AG09319 (cell line): Measurements from ENCODE around the gene GRM3.

Source experiments
- DNase-seq: peaks from one replicate; pipeline ENCODE4 v3.0.0-alpha.2; 2010; ENCODE audit warnings: low read depth; ENCODE audit errors: extremely low read depth
- TF ChIP-seq, protein P1 (sequence below): IDR thresholded peaks from 2 replicates; pipeline ENCODE4 v1.5.1; 2011; ENCODE audit warnings: low read depth, mild to moderate bottlenecking, inconsistent platforms, low read length, moderate library complexity

Gene GRM3

DNA sequence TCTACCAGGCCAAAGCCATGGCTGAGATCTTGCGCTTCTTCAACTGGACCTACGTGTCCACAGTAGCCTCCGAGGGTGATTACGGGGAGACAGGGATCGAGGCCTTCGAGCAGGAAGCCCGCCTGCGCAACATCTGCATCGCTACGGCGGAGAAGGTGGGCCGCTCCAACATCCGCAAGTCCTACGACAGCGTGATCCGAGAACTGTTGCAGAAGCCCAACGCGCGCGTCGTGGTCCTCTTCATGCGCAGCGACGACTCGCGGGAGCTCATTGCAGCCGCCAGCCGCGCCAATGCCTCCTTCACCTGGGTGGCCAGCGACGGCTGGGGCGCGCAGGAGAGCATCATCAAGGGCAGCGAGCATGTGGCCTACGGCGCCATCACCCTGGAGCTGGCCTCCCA, 142.7 kb downstream of the GRM3 start:
- no peak for DNase-seq
- TF ChIP-seq, protein P1, sequence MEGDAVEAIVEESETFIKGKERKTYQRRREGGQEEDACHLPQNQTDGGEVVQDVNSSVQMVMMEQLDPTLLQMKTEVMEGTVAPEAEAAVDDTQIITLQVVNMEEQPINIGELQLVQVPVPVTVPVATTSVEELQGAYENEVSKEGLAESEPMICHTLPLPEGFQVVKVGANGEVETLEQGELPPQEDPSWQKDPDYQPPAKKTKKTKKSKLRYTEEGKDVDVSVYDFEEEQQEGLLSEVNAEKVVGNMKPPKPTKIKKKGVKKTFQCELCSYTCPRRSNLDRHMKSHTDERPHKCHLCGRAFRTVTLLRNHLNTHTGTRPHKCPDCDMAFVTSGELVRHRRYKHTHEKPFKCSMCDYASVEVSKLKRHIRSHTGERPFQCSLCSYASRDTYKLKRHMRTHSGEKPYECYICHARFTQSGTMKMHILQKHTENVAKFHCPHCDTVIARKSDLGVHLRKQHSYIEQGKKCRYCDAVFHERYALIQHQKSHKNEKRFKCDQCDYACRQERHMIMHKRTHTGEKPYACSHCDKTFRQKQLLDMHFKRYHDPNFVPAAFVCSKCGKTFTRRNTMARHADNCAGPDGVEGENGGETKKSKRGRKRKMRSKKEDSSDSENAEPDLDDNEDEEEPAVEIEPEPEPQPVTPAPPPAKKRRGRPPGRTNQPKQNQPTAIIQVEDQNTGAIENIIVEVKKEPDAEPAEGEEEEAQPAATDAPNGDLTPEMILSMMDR: no peak

DNA sequence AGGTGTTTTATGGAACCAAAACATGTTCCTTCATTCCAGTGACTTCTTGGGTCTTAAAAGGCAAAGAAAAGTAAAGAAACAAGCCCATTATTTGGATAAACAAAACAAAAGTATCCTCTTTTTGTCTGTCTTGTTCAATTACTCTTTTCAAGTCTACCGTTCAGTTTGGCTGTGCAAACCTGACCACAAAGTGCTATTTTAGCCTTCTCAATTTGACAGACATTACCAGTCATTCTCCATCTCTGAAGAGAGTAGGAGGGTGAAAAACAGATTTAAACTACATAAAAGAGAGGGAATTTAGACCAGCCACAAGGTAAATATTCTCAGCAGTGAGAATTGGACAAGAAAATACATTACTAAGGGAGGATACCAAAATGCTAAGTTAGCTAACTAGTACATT, 145.2 kb downstream of the GRM3 start:
- TF ChIP-seq, protein P1: no peak
- no peak for DNase-seq

DNA sequence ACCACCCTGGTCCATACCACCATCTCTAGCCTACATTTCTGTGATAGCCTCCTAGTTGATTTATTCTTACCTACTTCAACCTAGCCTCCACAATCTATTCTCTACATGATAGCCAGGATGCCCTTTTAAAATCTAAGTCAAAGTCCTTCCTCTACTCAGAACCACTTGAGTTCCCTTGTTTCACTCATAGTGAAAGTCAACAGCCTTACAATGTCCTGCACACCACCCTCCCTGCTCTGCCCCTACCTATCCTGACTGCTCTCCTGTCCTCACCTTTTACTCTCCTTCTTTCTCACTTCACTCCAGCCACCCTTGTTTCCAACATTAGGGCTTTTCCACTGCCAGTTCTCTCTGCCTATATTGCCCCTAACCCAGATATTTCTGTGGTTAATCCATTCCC, 146.7 kb downstream of the GRM3 start:
- no peak for DNase-seq
- TF ChIP-seq, protein P1: no peak

DNA sequence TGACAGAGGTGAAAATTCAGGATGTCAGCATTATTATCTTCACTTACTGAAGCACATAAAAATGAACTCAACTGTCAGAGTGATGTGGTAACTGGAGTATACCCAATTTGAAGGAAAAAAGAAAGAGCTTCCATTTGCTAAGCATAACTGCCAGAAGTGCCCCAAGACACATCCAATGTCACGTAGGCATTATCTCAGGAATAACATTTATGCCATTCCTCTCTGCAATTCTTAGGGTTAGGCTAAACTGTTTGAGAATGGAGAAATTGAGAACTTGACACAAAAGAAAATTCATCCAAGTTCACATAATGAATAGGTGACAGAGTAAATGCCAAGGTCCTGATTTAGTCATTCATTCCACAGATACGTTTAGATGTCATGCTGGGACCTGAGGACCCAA, 148.6 kb downstream of the GRM3 start:
- TF ChIP-seq, protein P1: no peak
- DNase-seq: no peak

DNA sequence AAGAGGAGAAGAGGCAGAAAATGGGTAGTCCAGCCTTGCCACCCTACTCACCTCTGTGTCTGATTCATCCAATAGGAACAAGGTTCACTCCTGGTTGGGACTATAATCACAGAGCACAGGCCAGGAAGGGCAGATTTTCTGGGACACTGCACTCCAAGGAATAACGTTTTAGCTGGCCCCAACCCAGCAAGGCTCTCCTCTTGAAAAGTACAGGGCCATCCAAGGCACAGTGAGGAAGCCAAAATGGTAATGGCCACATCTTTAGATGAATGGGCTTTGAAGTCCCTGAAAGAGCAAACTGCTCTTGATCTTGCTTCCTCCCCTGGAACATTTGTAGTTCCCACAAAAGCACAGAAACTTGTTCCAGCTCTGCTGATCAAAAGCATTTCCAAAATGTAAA, 149.4 kb downstream of the GRM3 start:
- TF ChIP-seq, protein P1: no peak
- no peak for DNase-seq

DNA sequence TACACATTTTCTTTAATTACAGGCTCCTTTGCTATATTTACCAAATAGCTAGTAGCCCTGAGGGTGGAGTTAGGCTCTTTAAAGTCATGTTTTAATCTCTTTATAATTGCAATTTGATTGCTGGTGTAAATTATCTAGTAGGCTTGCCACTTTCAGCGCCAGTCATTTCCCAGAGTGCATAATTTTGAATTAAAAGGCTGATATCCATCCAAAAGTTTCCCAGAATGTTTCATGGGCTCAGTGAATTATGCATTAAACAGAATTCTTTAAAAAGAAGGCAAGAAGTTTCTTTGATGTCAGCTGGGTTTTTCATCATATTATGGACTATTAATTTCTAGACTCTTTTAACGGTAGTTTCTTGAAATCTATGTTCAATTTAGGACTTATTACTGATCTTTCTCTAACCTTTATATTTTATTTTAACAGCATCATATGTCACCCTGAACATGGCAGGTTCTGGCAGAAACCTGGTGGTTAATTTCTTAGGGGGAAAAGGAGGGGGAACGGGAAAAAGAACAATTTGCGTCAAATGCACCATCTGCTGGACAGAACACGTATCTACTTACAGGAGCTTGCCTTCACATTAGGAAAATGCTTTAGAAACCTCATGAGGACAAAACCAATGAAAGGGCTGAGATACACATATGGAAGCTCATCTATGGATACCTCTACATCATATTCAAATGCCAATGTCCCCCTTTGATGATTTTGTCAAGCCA, 171.1 kb downstream of the GRM3 start:
- DNase-seq: no peak
- TF ChIP-seq, protein P1: no peak

DNA sequence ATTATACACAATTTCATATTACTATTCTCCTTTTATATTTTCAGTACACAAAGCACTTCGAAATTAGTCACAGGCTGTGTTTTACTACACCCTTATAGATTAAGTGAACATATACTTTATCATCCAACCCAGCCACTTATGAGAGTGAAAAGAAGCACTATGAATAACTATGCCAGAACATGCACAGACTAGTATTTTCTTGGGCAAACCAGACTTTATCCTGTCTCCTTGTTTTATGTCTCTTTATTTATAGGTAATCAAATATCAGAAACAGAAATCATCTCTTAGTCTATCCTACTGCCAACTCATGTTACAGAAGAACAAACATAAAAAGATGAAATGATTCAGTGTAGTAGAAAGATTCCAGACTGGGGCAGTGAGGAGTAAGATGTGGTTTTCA, 171.8 kb downstream of the GRM3 start:
- TF ChIP-seq, protein P1: no peak
- DNase-seq: no peak
